K562 (cell line): Measurements from ENCODE around the gene AHCYL1. TPM values are rescaled to one million over a fixed set of nuclear protein-coding genes. Genes with fewer than 3 reads are reported as not detected.
A peak's percentile ranks its signal among the peaks of the same experiment; 100 is the strongest.

Experiments used
- BRD9 ChIP-seq: fragments of 450-650 bp; IDR thresholded peaks from 2 replicates; pipeline ENCODE4 v1.6.1; 2018; ENCODE audit warnings: low read depth; ENCODE audit not compliant: partially characterized antibody
- CREB3 ChIP-seq: fragments of 450-650 bp; conservative IDR thresholded peaks from 2 replicates; pipeline ENCODE4 v1.6.1; 2016; ENCODE audit warnings: missing genetic modification characterization, low read depth, mild to moderate bottlenecking, missing compliant biosample characterization, moderate library complexity
- DMBX1 ChIP-seq: fragments of 250-450 bp; sonication (Bioruptor Pico); IDR thresholded peaks from 2 replicates; pipeline ENCODE4 v1.8.0; 2022; ENCODE audit warnings: inconsistent platforms, mild to moderate bottlenecking, moderate library complexity, borderline replicate concordance
- FOXK1 ChIP-seq: sonication (generic); formaldehyde crosslinking; IDR thresholded peaks from 2 replicates; pipeline ENCODE4 v1.8.0; 2022; ENCODE audit warnings: missing genetic modification reagents, mild to moderate bottlenecking, borderline replicate concordance
- MAFK ChIP-seq: IDR thresholded peaks from 2 replicates; pipeline ENCODE4 v1.6.1; 2011; ENCODE audit warnings: low read length, improper control_type of control experiment
- MITF ChIP-seq: IDR thresholded peaks from 2 replicates; pipeline ENCODE4 v1.6.1; 2014; ENCODE audit warnings: antibody characterized with exemption
- MTA1 ChIP-seq: fragments of 450-650 bp; IDR thresholded peaks from 2 replicates; pipeline ENCODE4 v1.6.1; 2017; ENCODE audit warnings: borderline replicate concordance
- NCOR1 ChIP-seq: fragments of 450-650 bp; IDR thresholded peaks from 2 replicates; pipeline ENCODE4 v1.6.1; 2016; ENCODE audit warnings: mild to moderate bottlenecking, moderate library complexity
- NR2F6 ChIP-seq: fragments of 450-650 bp; formaldehyde crosslinking; IDR thresholded peaks from 2 replicates; pipeline ENCODE4 v1.4.0; 2020; ENCODE audit warnings: mild to moderate bottlenecking
- PRDM10 ChIP-seq: fragments of 450-650 bp; IDR thresholded peaks from 2 replicates; pipeline ENCODE4 v1.6.1; 2018; ENCODE audit not compliant: partially characterized antibody
- RAD51 ChIP-seq: fragments of 450-650 bp; IDR thresholded peaks from 2 replicates; pipeline ENCODE4 v1.7.1; 2016; ENCODE audit warnings: low read depth, mild to moderate bottlenecking, borderline replicate concordance
- TCF15 ChIP-seq: fragments of 250-450 bp; sonication (Bioruptor Pico); IDR thresholded peaks from 2 replicates; pipeline ENCODE4 v1.8.0; 2022; ENCODE audit warnings: moderate library complexity, mild to moderate bottlenecking, inconsistent platforms
- TFE3 ChIP-seq: fragments of 450-650 bp; formaldehyde crosslinking; IDR thresholded peaks from 2 replicates; pipeline ENCODE4 v1.4.0; 2020; ENCODE audit warnings: mild to moderate bottlenecking, mixed read lengths
- ZBTB8A ChIP-seq: fragments of 450-650 bp; IDR thresholded peaks from 2 replicates; pipeline ENCODE4 v1.6.1; 2018; ENCODE audit warnings: mild to moderate bottlenecking, moderate library complexity; ENCODE audit not compliant: partially characterized antibody
- ZNF316 ChIP-seq: fragments of 450-650 bp; IDR thresholded peaks from 2 replicates; pipeline ENCODE4 v1.6.1; 2016
- ZNF444 ChIP-seq: fragments of 250-450 bp; sonication (Bioruptor Pico); IDR thresholded peaks from 2 replicates; pipeline ENCODE4 v1.4.0; 2020; ENCODE audit warnings: mild to moderate bottlenecking, moderate library complexity
- ZNF589 ChIP-seq: fragments of 200-800 bp; sonication (Bioruptor generic); IDR thresholded peaks from 2 replicates; pipeline ENCODE4 v1.6.1; 2016; ENCODE audit warnings: low read depth, missing genetic modification characterization, missing compliant biosample characterization
- ZNF740 ChIP-seq, 3 experiments: fragments of 200-800 bp in 1 of 3; sonication (Bioruptor generic) in 1 of 3; sonication (generic) in 1 of 3; formaldehyde crosslinking in 1 of 3; IDR thresholded peaks; 2 replicates each; pipeline versions ENCODE4 v1.6.1 to v1.8.0; 2016 to 2022; ENCODE audit warnings: mild to moderate bottlenecking in 2 of 3, missing compliant biosample characterization in 2 of 3, missing genetic modification characterization in 2 of 3, missing genetic modification reagents in 1 of 3
- polyA plus RNA-seq, 8 experiments: library from polyadenylated mRNA; depleted of rRNA in 4 of 8; stranded (reverse) in 5 of 8; unstranded in 3 of 8; fragments of >200 nt; fragmentation: Nextera tagmentation in 2 of 8; fragmentation: Illumina TruSeq in 1 of 8; extraction: Ambion mirVana in 2 of 8; extraction: Trizol in 1 of 8; gene quantifications; 2 replicates each; pipeline versions ENCODE4 v1.2.1 to v1.2.3, GENCODE V29; 2011 to 2014; ENCODE audit warnings: inconsistent platforms in 1 of 8, missing spikeins in 1 of 8
- total RNA-seq, 7 experiments: library from RNA; depleted of rRNA in 6 of 7; stranded (reverse); fragments of >200 nt in 6 of 7; fragmentation: Illumina TruSeq in 2 of 7; extraction: Trizol in 2 of 7; gene quantifications; 2 replicates each; pipeline versions ENCODE4 v1.2.1 to v1.2.3, GENCODE V29; 2011 to 2021; ENCODE audit warnings: low replicate concordance in 1 of 7

The AHCYL1 gene
- total and polyA plus RNA-seq, 9 of the 15 experiments (the other 6 are each of a cell fraction or from before 2014, with no cell fraction given) = 27.3 to 118 (median 44.5) TPM

- TF ChIP-seq DMBX1 (CRISPR knock-in tag) (peak; percentile 79), PRDM10 (no peak), ZBTB8A (no peak), FOXK1 (CRISPR knock-in tag) (no peak), ZNF740 (CRISPR knock-in tag; IDR thresholded peaks at IDR 0.05) (no peak), ZNF740 (tag; IDR thresholded peaks at IDR 0.05) (no peak), MTA1 (peak; percentile 71; the same call in 1 of the 2 replicates), ZNF589 (CRISPR knock-in tag) (peak; percentile 91), TFE3 (CRISPR knock-in tag) (peak; percentile 80), ZNF444 (CRISPR knock-in tag) (0 out of 2 replicates have a peak, but pooled peaks have one; percentile 10), NCOR1 (peak; percentile 79), ZNF316 (peak; percentile 86), CREB3 (tag) (peak; percentile 77; the same call in 1 of the 2 replicates), MAFK (peak; percentile 70), NR2F6 (CRISPR knock-in tag) (no peak), MITF (peak; percentile 95), TCF15 (CRISPR knock-in tag) (no peak), RAD51 (no peak), BRD9 (peak; percentile 75)
These were observed 5.0 kb upstream of the AHCYL1 start (continued) for GRCh38 chr1:109979489-109980091.
